K562 (cell line): ENCODE results near the gene GUCY1A2. TPM values are rescaled to one million over a fixed set of nuclear protein-coding genes. Genes with fewer than 3 reads are reported as not detected.

ENCODE experiments used
- ATAC-seq: fragments of 200-7000 bp; cut with Tn5 transposase; 3 replicates; pipeline ENCODE4 v1.9.1; 2020; ENCODE audit warnings: moderate library complexity
- BruUV-seq: library from RNA; stranded (reverse); fragments of 400-500 nt; replicated peaks from 2 replicates; lab custom pipeline; 2021; lab: Mats Ljungman, UMichigan
- CTCF ChIA-PET: fragments of 300-600 bp; formaldehyde crosslinking; extraction: SDS; loops from one replicate; lab custom pipeline; 2021; ENCODE audit warnings: low intra/inter-chr PET ratio; lab: Yijun Ruan, JAX
- POLR2A ChIA-PET: fragments of 300-600, 350-650 bp; sonication (Branson Sonifier 250); formaldehyde crosslinking; extraction: SDS; loops from one replicate; lab custom pipeline; 2021; ENCODE audit warnings: antibody characterized with exemption, inconsistent platforms; lab: Yijun Ruan, JAX
- DNase-seq, 4 experiments: peaks; one replicate each; pipeline versions ENCODE4 v3.0.0 to v3.0.0-alpha.2; 2011 to 2018; ENCODE audit warnings: low spot score in 3 of 4, mixed read lengths in 3 of 4; ENCODE audit errors: extremely low read depth in 1 of 4
- FAIRE-seq: peaks from 2 replicates; lab custom pipeline; 2011; peaks lifted over from hg19 to GRCh38; lab: Jason Lieb, UNC
- H2AFZ ChIP-seq: 2 replicates; pipeline ENCODE4 v1.6.0; 2011; ENCODE audit warnings: low read depth, low read length, control low read depth, inconsistent platforms
- H3K27ac ChIP-seq: fragments of 200-600 bp; 3 replicates; pipeline ENCODE4 v1.8.0; 2011; ENCODE audit warnings: low read depth, mild to moderate bottlenecking, control low read depth, inconsistent platforms, low read length, moderate library complexity, mixed read lengths; ENCODE audit errors: extremely low read depth
- H3K27me3 ChIP-seq, 2 experiments: fragments of 300-600 bp in 1 of 2; 2 replicates in 1 of 2; 3 replicates in 1 of 2; pipeline versions ENCODE4 v1.6.0 to v1.8.0; 2011; ENCODE audit warnings: inconsistent platforms in 2 of 2, low read length in 2 of 2, mild to moderate bottlenecking in 1 of 2, mixed read lengths in 1 of 2, moderate library complexity in 1 of 2; ENCODE audit not compliant: control insufficient read depth in 2 of 2, insufficient read depth in 2 of 2
- H3K36me3 ChIP-seq: fragments of 300-600 bp; 3 replicates; pipeline ENCODE4 v1.8.0; 2011; ENCODE audit warnings: mild to moderate bottlenecking, low read length, inconsistent platforms; ENCODE audit not compliant: control insufficient read depth, insufficient read depth
- H3K4me1 ChIP-seq, 2 experiments: fragments of 200-600 bp in 1 of 2; replicated peaks in 1 of 2; 2 replicates in 1 of 2; 3 replicates in 1 of 2; pipeline versions ENCODE4 v1.5.1 to v1.8.0; 2011; ENCODE audit warnings: inconsistent platforms in 2 of 2, low read length in 2 of 2, mild to moderate bottlenecking in 1 of 2, mixed read lengths in 1 of 2, moderate library complexity in 1 of 2; ENCODE audit not compliant: control insufficient read depth in 2 of 2, insufficient read depth in 2 of 2
- H3K4me2 ChIP-seq: 2 replicates; pipeline ENCODE4 v1.6.1; 2011; ENCODE audit warnings: low read length, control low read depth, inconsistent platforms, mixed read lengths; ENCODE audit not compliant: insufficient read depth
- H3K4me3 ChIP-seq: fragments of 200-600 bp; sonication (generic), shearing (Covaris generic); 2 replicates; pipeline ENCODE4 v1.5.1; 2016; ENCODE audit warnings: control low read depth, inconsistent platforms
- H3K79me2 ChIP-seq: fragments of 200-600 bp; 3 replicates; pipeline ENCODE4 v1.8.0; 2011; ENCODE audit warnings: low read length, inconsistent platforms; ENCODE audit not compliant: control insufficient read depth, insufficient read depth
- H3K9ac ChIP-seq, 2 experiments: 2 replicates each; pipeline versions ENCODE4 v1.6.0 to v1.6.1; 2011; ENCODE audit warnings: low read depth in 2 of 2, low read length in 2 of 2, control low read depth in 1 of 2, inconsistent platforms in 1 of 2, mild to moderate bottlenecking in 1 of 2, mixed read lengths in 1 of 2; ENCODE audit not compliant: insufficient read depth in 1 of 2
- H3K9me1 ChIP-seq: one replicate; pipeline ENCODE4 v1.6.0; 2011; ENCODE audit warnings: inconsistent platforms, mild to moderate bottlenecking, low read length, moderate library complexity; ENCODE audit not compliant: control insufficient read depth, insufficient read depth
- H3K9me3 ChIP-seq: replicated peaks from 2 replicates; pipeline ENCODE4 v1.5.1; 2011; ENCODE audit warnings: low read depth, low read length, inconsistent platforms; ENCODE audit not compliant: control insufficient read depth, insufficient read depth
- H4K20me1 ChIP-seq: replicated peaks from 2 replicates; pipeline ENCODE4 v1.6.1; 2011; ENCODE audit warnings: low read length, inconsistent platforms, mixed read lengths; ENCODE audit not compliant: control insufficient read depth, insufficient read depth
- DACH1 ChIP-seq: fragments of 450-650 bp; IDR thresholded peaks from 2 replicates; pipeline ENCODE4 v1.6.1; 2018; ENCODE audit not compliant: partially characterized antibody
- E2F8 ChIP-seq: fragments of 450-650 bp; IDR thresholded peaks from 2 replicates; pipeline ENCODE4 v1.7.1; 2018; ENCODE audit warnings: mild to moderate bottlenecking, low read depth; ENCODE audit not compliant: partially characterized antibody
- HINFP ChIP-seq: fragments of 450-650 bp; conservative IDR thresholded peaks from 2 replicates; pipeline ENCODE4 v1.6.1; 2016; ENCODE audit warnings: missing genetic modification characterization, low read depth, mild to moderate bottlenecking, control low read depth, missing compliant biosample characterization
- NBN ChIP-seq: fragments of 450-650 bp; IDR thresholded peaks from 2 replicates; pipeline ENCODE4 v1.6.1; 2016; ENCODE audit warnings: low read depth, mild to moderate bottlenecking
- RBBP5 ChIP-seq: fragments of 200-600 bp; sonication (generic); IDR thresholded peaks from 2 replicates; pipeline ENCODE4 v1.6.1; 2012; ENCODE audit warnings: borderline replicate concordance, mild to moderate bottlenecking, low read length, control low read depth, inconsistent platforms; ENCODE audit not compliant: insufficient read depth, poor library complexity, severe bottlenecking
- ZNF280A ChIP-seq: fragments of 450-650 bp; IDR thresholded peaks from 2 replicates; pipeline ENCODE4 v1.6.1; 2018; ENCODE audit warnings: mild to moderate bottlenecking, low read depth; ENCODE audit not compliant: partially characterized antibody
- ZNF316 ChIP-seq: fragments of 450-650 bp; IDR thresholded peaks from 2 replicates; pipeline ENCODE4 v1.6.1; 2016
- WGBS: fragments of 100-300 bp; shearing (Covaris generic); methylation state at CpG from one replicate; pipeline ENCODE4 v1.1.6; 2016; ENCODE audit warnings: low coverage, mixed read lengths; ENCODE audit not compliant: insufficient coverage; ENCODE audit errors: missing lambda C conversion rate; 5-methylcytosine and 5-hydroxymethylcytosine counted together
- in situ Hi-C: fragments of 300-500 bp; cut with MboI; formaldehyde crosslinking; loops from 4 replicates; pipeline ENCODE4 v1.15.0; 2018; ENCODE audit warnings: inconsistent platforms, mixed read lengths
- intact Hi-C: fragments of 100-400 bp; cut with micrococcal nuclease; formaldehyde crosslinking; loops from 2 replicates; pipeline ENCODE4 v1.14.2; 2022
- polyA plus RNA-seq, 8 experiments: library from polyadenylated mRNA; depleted of rRNA in 4 of 8; stranded (reverse) in 5 of 8; unstranded in 3 of 8; fragments of >200 nt; fragmentation: Nextera tagmentation in 2 of 8; fragmentation: Illumina TruSeq in 1 of 8; extraction: Ambion mirVana in 2 of 8; extraction: Trizol in 1 of 8; gene quantifications; 2 replicates each; pipeline versions ENCODE4 v1.2.1 to v1.2.3, GENCODE V29; 2011 to 2014; ENCODE audit warnings: inconsistent platforms in 1 of 8, missing spikeins in 1 of 8
- total RNA-seq, 7 experiments: library from RNA; depleted of rRNA in 6 of 7; stranded (reverse); fragments of >200 nt in 6 of 7; fragmentation: Illumina TruSeq in 2 of 7; extraction: Trizol in 2 of 7; gene quantifications; 2 replicates each; pipeline versions ENCODE4 v1.2.1 to v1.2.3, GENCODE V29; 2011 to 2021; ENCODE audit warnings: low replicate concordance in 1 of 7

The GUCY1A2 gene
- total and polyA plus RNA-seq, 9 of the 15 experiments (the other 6 are each of a cell fraction or from before 2014, with no cell fraction given) = under 0.01 to 0.04 TPM; not detected in 7

GRCh38 chr11:107041088-107041444, 22.8 kb upstream of the GUCY1A2 start:
- Histone ChIP-seq H3K27ac (no peak overlapping the region), H3K27me3 (no peaks in the 10 kb centered on the region), H3K9me1 (no peaks in the 10 kb centered on the region), H3K36me3 (no peaks in the 10 kb centered on the region), H3K79me2 (no peaks in the 10 kb centered on the region), H3K4me1 (no peaks in the 10 kb centered on the region), H3K9ac (no peak overlapping the region), H2AFZ (no peak overlapping the region), H3K4me2 (no peak overlapping the region), H3K9me3 (no peaks in the 10 kb centered on the region; the same call in 1 of the 2 replicates), H4K20me1 (no peaks in the 10 kb centered on the region), H3K4me3 (no peak overlapping the region)
- no TSS peak for BruUV-seq
- in situ Hi-C loops (no loop called here), intact Hi-C loops (no loop called here)
- FAIRE-seq (no peak), ATAC-seq (no peak), DNase-seq (no peak)
- no peak for TF ChIP-seq RBBP5
- TF ChIP-seq HINFP (tag) = no peak
- no peak for TF ChIP-seq DACH1
- TF ChIP-seq E2F8 = no peak
- 0 out of 2 replicates have a peak, but pooled peaks have one; percentile 1 for TF ChIP-seq ZNF316
- no peak for TF ChIP-seq ZNF280A
- no peak for TF ChIP-seq NBN
- POLR2A ChIA-PET = interaction anchor here (0.6 kb wide), 1 partner anchor 943 kb away, joined by 3 read pairs; no protein-coding TSS in a partner anchor
- WGBS = 0% methylated on average over 1 of the region's 1 CpG
- CTCF ChIA-PET = no interaction called here
